NCI-H1694 treated with DMSO at 0.1 percent for 48 hours (cell line): Measurements from ENCODE around the gene CPED1.
"Not testable (repeated sequence)": the region's sequence is repeated elsewhere in the genome, so short reads cannot be mapped to it uniquely, and the experiment has no call there.

Experiments used
- DNase-seq: peaks from one replicate; lab custom pipeline; 2025; lab: John Stamatoyannopoulos, UW

The CPED1 gene

GRCh38 chr7:121020249-121020988 is 31.9 kb downstream of the CPED1 start:
- DNase-seq, result no peak

GRCh38 chr7:121020989-121021969 is 32.8 kb downstream of the CPED1 start:
- no peak for DNase-seq

GRCh38 chr7:121023194-121023593 is 34.7 kb downstream of the CPED1 start:
- no peak for DNase-seq

- no peak for DNase-seq
Observed at GRCh38 chr7:121023683-121024511, 35.4 kb downstream of the CPED1 start.

- no peak for DNase-seq
Observed at GRCh38 chr7:121024611-121025010, 36.1 kb downstream of the CPED1 start.

GRCh38 chr7:121026159-121026558 is 37.6 kb downstream of the CPED1 start:
- DNase-seq, result no peak

- DNase-seq, result no peak
Observed at GRCh38 chr7:121026577-121027111, 38.1 kb downstream of the CPED1 start.

GRCh38 chr7:121027761-121028669 is 39.5 kb downstream of the CPED1 start:
- DNase-seq, result no peak

- DNase-seq, result no peak
Observed at GRCh38 chr7:121029302-121029701, 40.8 kb downstream of the CPED1 start.

GRCh38 chr7:121030308-121030707 is 41.8 kb downstream of the CPED1 start:
- no peak for DNase-seq

- DNase-seq, result no peak
Observed at GRCh38 chr7:121032645-121033460, 44.3 kb downstream of the CPED1 start.

GRCh38 chr7:121034929-121035328 is 46.4 kb downstream of the CPED1 start:
- no peak for DNase-seq

- DNase-seq, result not testable (repeated sequence)
Observed at GRCh38 chr7:121036776-121037175, 48.3 kb downstream of the CPED1 start.

GRCh38 chr7:121037329-121037728 is 48.8 kb downstream of the CPED1 start:
- DNase-seq, result not testable (repeated sequence)

GRCh38 chr7:121037957-121038716 is 49.6 kb downstream of the CPED1 start:
- no peak for DNase-seq

GRCh38 chr7:121038717-121039509 is 50.4 kb downstream of the CPED1 start:
- DNase-seq, result no peak

GRCh38 chr7:121039510-121039822 is 51.0 kb downstream of the CPED1 start:
- no peak for DNase-seq

- no peak for DNase-seq
Observed at GRCh38 chr7:121039994-121040393, 51.5 kb downstream of the CPED1 start.
